ENCODE results near the gene KLHL17. TPM values are rescaled to one million over a fixed set of nuclear protein-coding genes. Genes with fewer than 3 reads are reported as not detected.

Gene KLHL17
- total and polyA plus RNA-seq, 10 of the 15 experiments (the other 5 are each of a cell fraction or from before 2014, with no cell fraction given), result 0.03 to 30.6 (median 5.3) TPM

GRCh38 chr1:934991-935750 is 25.2 kb upstream of the KLHL17 start:
- ChIA-PET SMC1A (ENCODE audit: uncharacterized antibody, unreplicated experiment) (no interaction called here), POLR2A (no interaction called here), CTCF (no interaction called here), RAD21 (ENCODE audit: unreplicated experiment) (no interaction called here)
- Histone ChIP-seq H3K9ac (ENCODE audit: control insufficient read depth, insufficient read depth, low read length) (no peak overlapping the region), H3K9me3 (replicated peaks; ENCODE audit: control insufficient read depth, insufficient read depth, low read length) (no peaks in the 10 kb centered on the region), H3K4me3 (no peak overlapping the region), H3K79me2 (ENCODE audit: control insufficient read depth, insufficient read depth, low read length) (no peaks in the 10 kb centered on the region), H3K4me2 (ENCODE audit: control insufficient read depth, insufficient read depth) (no peak overlapping the region), H3K36me3 (ENCODE audit: control insufficient read depth in 2 of 2, insufficient read depth in 2 of 2, low read length in 1 of 2) (no peaks in the 10 kb centered on the region), H2AFZ (ENCODE audit: control insufficient read depth, low read depth, low read length) (no peak overlapping the region), H3K27ac (ENCODE audit: control insufficient read depth, insufficient read depth) (no peak overlapping the region), H4K20me1 (ENCODE audit: control insufficient read depth, insufficient read depth) (no peaks in the 10 kb centered on the region), H3K27me3 (replicated peaks in 1 of 2; ENCODE audit: control insufficient read depth in 2 of 2, insufficient read depth in 2 of 2, low read length in 1 of 2) (peaks cover 0 to 3% of the 10 kb centered on the region in 2 experiments; a peak in 3 of 4 replicates), H3K4me1 (ENCODE audit: control insufficient read depth, insufficient read depth, low read length) (no peaks in the 10 kb centered on the region)
- no peak for DNase-seq (ENCODE audit: low read depth, low spot score)
- 28% methylated on average over 36 of the region's 37 CpGs for WGBS (ENCODE audit: insufficient coverage, insufficient replicate concordance, low lambda C conversion rate, missing lambda C conversion rate)
- intact Hi-C loops (cut with micrococcal nuclease; ENCODE audit: unreplicated experiment), result no loop called here
- FAIRE-seq, result no peak
- in situ Hi-C loops (cut with MboI), result loop anchor here (10.0 kb wide), 1 partner anchor 60 kb away; no protein-coding TSS in a partner anchor
- BruUV-seq (replicated peaks), result no TSS peak
- TF ChIP-seq RB1 (IDR thresholded peaks at IDR 0.05; ENCODE audit: borderline replicate concordance) (no peak), RFX5 (IDR thresholded peaks at IDR 0.05; ENCODE audit: low read depth, low read length) (no peak), ASH2L (IDR thresholded peaks at IDR 0.05; ENCODE audit: borderline replicate concordance, low read depth) (no peak), KDM1A (IDR thresholded peaks at IDR 0.05; ENCODE audit: borderline replicate concordance) (no peak)
- ATAC-seq, result no peak

GRCh38 chr1:935751-936231 is 24.6 kb upstream of the KLHL17 start:
- Histone ChIP-seq H3K36me3 (ENCODE audit: control insufficient read depth in 2 of 2, insufficient read depth in 2 of 2, low read length in 1 of 2) (no peaks in the 10 kb centered on the region), H3K27ac (ENCODE audit: control insufficient read depth, insufficient read depth) (no peak overlapping the region), H2AFZ (ENCODE audit: control insufficient read depth, low read depth, low read length) (no peak overlapping the region), H3K27me3 (replicated peaks in 1 of 2; ENCODE audit: control insufficient read depth in 2 of 2, insufficient read depth in 2 of 2, low read length in 1 of 2) (peaks cover 2 to 7% of the 10 kb centered on the region in 2 experiments), H3K9me3 (replicated peaks; ENCODE audit: control insufficient read depth, insufficient read depth, low read length) (no peaks in the 10 kb centered on the region), H4K20me1 (ENCODE audit: control insufficient read depth, insufficient read depth) (no peaks in the 10 kb centered on the region), H3K79me2 (ENCODE audit: control insufficient read depth, insufficient read depth, low read length) (no peaks in the 10 kb centered on the region), H3K9ac (ENCODE audit: control insufficient read depth, insufficient read depth, low read length) (no peak overlapping the region), H3K4me2 (ENCODE audit: control insufficient read depth, insufficient read depth) (no peak overlapping the region), H3K4me3 (no peak overlapping the region), H3K4me1 (ENCODE audit: control insufficient read depth, insufficient read depth, low read length) (peaks cover under 1% of the 10 kb centered on the region; the same call in 1 of the 2 replicates)
- FAIRE-seq (no peak), DNase-seq (ENCODE audit: low read depth, low spot score) (no peak), ATAC-seq (no peak)
- TF ChIP-seq HDAC2 (IDR thresholded peaks at IDR 0.05) (no peak), BCL11A (IDR thresholded peaks at IDR 0.05; ENCODE audit: low read depth, low read length) (no peak), ETV6 (conservative IDR thresholded peaks at IDR 0.05 in 1 of 2, IDR thresholded peaks at IDR 0.05 in 1 of 2; ENCODE audit: borderline replicate concordance in 1 of 2, low read depth in 1 of 2) (no peak), SPI1 (IDR thresholded peaks at IDR 0.05; ENCODE audit: borderline replicate concordance, insufficient read depth, low read depth, low read length) (no peak), ZNF622 (IDR thresholded peaks at IDR 0.05) (no peak), MTA3 (IDR thresholded peaks at IDR 0.05; ENCODE audit: borderline replicate concordance, low read length) (no peak), PML (IDR thresholded peaks at IDR 0.05; ENCODE audit: low read length) (no peak)
- ChIA-PET POLR2A (no interaction called here), SMC1A (ENCODE audit: uncharacterized antibody, unreplicated experiment) (no interaction called here), CTCF (no interaction called here), RAD21 (ENCODE audit: unreplicated experiment) (no interaction called here)
- in situ Hi-C loops (cut with MboI) (loop anchor here (10.0 kb wide), 1 partner anchor 61 kb away; no protein-coding TSS in a partner anchor), intact Hi-C loops (cut with micrococcal nuclease; ENCODE audit: unreplicated experiment) (no loop called here)
- no TSS peak for BruUV-seq (replicated peaks)
- 50% methylated on average over 24 of the region's 30 CpGs for WGBS (ENCODE audit: insufficient coverage, insufficient replicate concordance, low lambda C conversion rate, missing lambda C conversion rate)
